IMR-90 (cell line): ENCODE measurements around the gene PPP2R5B. TPM values are rescaled to one million over a fixed set of nuclear protein-coding genes. Genes with fewer than 3 reads are reported as not detected.

Experiments used
- ATAC-seq: fragments of 200-7000 bp; cut with Tn5 transposase; 2 replicates; pipeline ENCODE4 v1.9.1; 2020; ENCODE audit warnings: low read depth, mild to moderate bottlenecking, moderate library complexity
- BruUV-seq: library from RNA; stranded (reverse); fragments of 400-500 nt; replicated peaks from 2 replicates; lab custom pipeline; 2021; lab: Mats Ljungman, UMichigan
- CTCF ChIA-PET: fragments of 300-600 bp; formaldehyde crosslinking; extraction: SDS; loops from one replicate; lab custom pipeline; 2021; ENCODE audit warnings: antibody characterized with exemption; lab: Yijun Ruan, JAX
- POLR2A ChIA-PET: fragments of 300-600 bp; sonication (Branson Sonifier 250); formaldehyde crosslinking; loops from one replicate; lab custom pipeline; 2022; ENCODE audit warnings: antibody characterized with exemption; ENCODE audit not compliant: unreplicated experiment; lab: Charles Lee
- DNase-seq: peaks from one replicate; pipeline ENCODE4 v3.0.0; 2013
- H2AFZ ChIP-seq: replicated peaks from 2 replicates; pipeline ENCODE3; 2013; ENCODE audit warnings: low read length, mild to moderate bottlenecking; ENCODE audit not compliant: poor library complexity
- H2AK5ac ChIP-seq: 2 replicates; pipeline ENCODE4 v1.6.1; 2013; ENCODE audit warnings: low read depth, low read length, inconsistent platforms
- H2AK9ac ChIP-seq: replicated peaks from 2 replicates; pipeline ENCODE3; 2013; ENCODE audit warnings: mild to moderate bottlenecking, low read depth, low read length, moderate library complexity; ENCODE audit not compliant: poor library complexity
- H2BK120ac ChIP-seq: 2 replicates; pipeline ENCODE4 v1.6.1; 2013; ENCODE audit warnings: low read depth, low read length, inconsistent platforms
- H2BK15ac ChIP-seq: 3 replicates; pipeline ENCODE4 v1.6.1; 2013; ENCODE audit warnings: low read depth, low read length, inconsistent platforms
- H2BK20ac ChIP-seq: 2 replicates; pipeline ENCODE4 v1.6.1; 2013; ENCODE audit warnings: low read depth, mild to moderate bottlenecking, inconsistent platforms, low read length, moderate library complexity
- H2BK5ac ChIP-seq: 2 replicates; pipeline ENCODE4 v1.6.1; 2013; ENCODE audit warnings: mild to moderate bottlenecking, low read depth, low read length, inconsistent platforms; ENCODE audit not compliant: poor library complexity, severe bottlenecking
- H3K14ac ChIP-seq: replicated peaks from 2 replicates; pipeline ENCODE4 v1.6.1; 2013; ENCODE audit warnings: low read depth, low read length, inconsistent platforms
- H3K18ac ChIP-seq: 2 replicates; pipeline ENCODE4 v1.6.1; 2013; ENCODE audit warnings: low read depth, low read length, control low read depth
- H3K23ac ChIP-seq: 2 replicates; pipeline ENCODE4 v1.6.1; 2013; ENCODE audit warnings: low read depth, low read length, inconsistent platforms
- H3K27ac ChIP-seq: 2 replicates; pipeline ENCODE4 v1.5.1; 2013; ENCODE audit warnings: mild to moderate bottlenecking, control low read depth, low read length; ENCODE audit not compliant: insufficient read depth
- H3K27me3 ChIP-seq: 2 replicates; pipeline ENCODE4 v1.6.1; 2013; ENCODE audit warnings: low read length; ENCODE audit not compliant: control insufficient read depth, insufficient read depth
- H3K36me3 ChIP-seq: 2 replicates; pipeline ENCODE4 v1.6.1; 2013; ENCODE audit warnings: low read length, mixed read lengths; ENCODE audit not compliant: control insufficient read depth, insufficient read depth
- H3K4ac ChIP-seq: 2 replicates; pipeline ENCODE4 v1.6.1; 2013; ENCODE audit warnings: low read depth, low read length, inconsistent platforms
- H3K4me1 ChIP-seq: 2 replicates; pipeline ENCODE4 v1.6.1; 2013; ENCODE audit warnings: low read length, mixed read lengths; ENCODE audit not compliant: control insufficient read depth, insufficient read depth
- H3K4me2 ChIP-seq: 2 replicates; pipeline ENCODE4 v1.6.1; 2013; ENCODE audit warnings: low read depth, mild to moderate bottlenecking, control low read depth, low read length, moderate library complexity
- H3K4me3 ChIP-seq: 2 replicates; pipeline ENCODE4 v1.5.1; 2013; ENCODE audit warnings: low read depth, mild to moderate bottlenecking, control low read depth, low read length, moderate library complexity; ENCODE audit not compliant: insufficient read depth
- H3K56ac ChIP-seq: 2 replicates; pipeline ENCODE4 v1.6.1; 2013; ENCODE audit warnings: low read length, inconsistent platforms; ENCODE audit not compliant: insufficient read depth; ENCODE audit errors: extremely low read depth
- H3K79me1 ChIP-seq, 2 experiments: 2 replicates each; pipeline ENCODE4 v1.6.1; 2013; ENCODE audit warnings: low read length in 2 of 2, inconsistent platforms in 1 of 2, low read depth in 1 of 2
- H3K9ac ChIP-seq: 2 replicates; pipeline ENCODE4 v1.6.1; 2013; ENCODE audit warnings: low read depth, low read length, control low read depth
- H3K9me1 ChIP-seq: 2 replicates; pipeline ENCODE4 v1.6.1; 2013; ENCODE audit warnings: low read length, inconsistent platforms; ENCODE audit not compliant: insufficient read depth
- H3K9me3 ChIP-seq: 2 replicates; pipeline ENCODE4 v1.6.1; 2013; ENCODE audit warnings: low read length; ENCODE audit not compliant: control insufficient read depth, insufficient read depth
- H4K20me1 ChIP-seq: 2 replicates; pipeline ENCODE4 v1.6.1; 2013; ENCODE audit warnings: low read length, inconsistent platforms; ENCODE audit not compliant: insufficient read depth
- H4K5ac ChIP-seq: 2 replicates; pipeline ENCODE4 v1.6.1; 2013; ENCODE audit warnings: mild to moderate bottlenecking, low read depth, low read length, control low read depth
- H4K8ac ChIP-seq, 2 experiments: 2 replicates each; pipeline ENCODE4 v1.6.1; 2013; ENCODE audit warnings: low read depth in 2 of 2, low read length in 2 of 2, control low read depth in 1 of 2, inconsistent platforms in 1 of 2
- H4K91ac ChIP-seq: 2 replicates; pipeline ENCODE4 v1.6.1; 2013; ENCODE audit warnings: low read depth, low read length, inconsistent platforms; ENCODE audit not compliant: insufficient read depth
- BHLHE40 ChIP-seq: fragments of 150-350 bp; IDR thresholded peaks from 2 replicates; pipeline ENCODE4 v1.6.1; 2016; ENCODE audit warnings: mild to moderate bottlenecking, low read depth, low read length
- CTCF ChIP-seq: conservative IDR thresholded peaks from 2 replicates; pipeline ENCODE4 v1.5.1; 2012; ENCODE audit warnings: mild to moderate bottlenecking, low read depth, low read length, improper control_type of control experiment
- ELK1 ChIP-seq: fragments of 150-350 bp; IDR thresholded peaks from 2 replicates; pipeline ENCODE4 v1.6.1; 2016; ENCODE audit warnings: low read depth, mild to moderate bottlenecking, low read length, moderate library complexity, borderline replicate concordance
- FOS ChIP-seq: fragments of 150-350 bp; IDR thresholded peaks from 2 replicates; pipeline ENCODE4 v1.6.1; 2016; ENCODE audit warnings: low read depth, low read length
- MAFK ChIP-seq: IDR thresholded peaks from 2 replicates; pipeline ENCODE4 v1.6.1; 2012; ENCODE audit warnings: low read depth, low read length, improper control_type of control experiment
- MAZ ChIP-seq: IDR thresholded peaks from 2 replicates; pipeline ENCODE4 v1.6.1; 2012; ENCODE audit warnings: low read depth, mild to moderate bottlenecking, low read length, improper control_type of control experiment, moderate library complexity, borderline replicate concordance
- MXI1 ChIP-seq: IDR thresholded peaks from 2 replicates; pipeline ENCODE4 v1.6.1; 2012; ENCODE audit warnings: low read depth, mild to moderate bottlenecking, low read length, moderate library complexity, borderline replicate concordance
- NFE2L2 ChIP-seq: fragments of 150-350 bp; IDR thresholded peaks from 2 replicates; pipeline ENCODE4 v1.6.1; 2016; ENCODE audit warnings: low read depth, mild to moderate bottlenecking, low read length
- POLR2A ChIP-seq: IDR thresholded peaks from 2 replicates; pipeline ENCODE4 v1.6.1; 2012; ENCODE audit warnings: mild to moderate bottlenecking, low read depth, low read length
- RCOR1 ChIP-seq: IDR thresholded peaks from 2 replicates; pipeline ENCODE4 v1.6.1; 2012; ENCODE audit warnings: mild to moderate bottlenecking, low read length, improper control_type of control experiment; ENCODE audit not compliant: insufficient replicate concordance
- RFX5 ChIP-seq: IDR thresholded peaks from 2 replicates; pipeline ENCODE4 v1.8.0; 2012; ENCODE audit warnings: low read depth, mild to moderate bottlenecking, low read length, moderate library complexity
- SMC3 ChIP-seq: fragments of 150-350 bp; IDR thresholded peaks from 2 replicates; pipeline ENCODE4 v1.6.1; 2016; ENCODE audit warnings: low read depth, mild to moderate bottlenecking, antibody characterized with exemption, low read length, moderate library complexity
- USF2 ChIP-seq: fragments of 150-350 bp; IDR thresholded peaks from 2 replicates; pipeline ENCODE4 v1.6.1; 2017; ENCODE audit warnings: mild to moderate bottlenecking, antibody characterized with exemption, low read length, low read depth
- WGBS, 2 experiments: methylation state at CpG; one replicate each; pipeline versions ENCODE4 v1.1.5 to v1.1.7; 2013; ENCODE audit warnings: missing lambda C conversion rate in 2 of 2; ENCODE audit not compliant: insufficient read length in 1 of 2; ENCODE audit errors: extremely low coverage in 2 of 2; 5-methylcytosine and 5-hydroxymethylcytosine counted together
- dilution Hi-C: fragments of 300-500 bp; cut with HindIII; formaldehyde crosslinking; loops from one replicate; pipeline ENCODE4 v1.14.3; 2018; ENCODE audit warnings: low sequenced_read_pairs; ENCODE audit not compliant: unreplicated experiment
- in situ Hi-C: fragments of 300-500 bp; cut with MboI; formaldehyde crosslinking; loops from 3 replicates; pipeline ENCODE4 v1.14.3; 2019; ENCODE audit warnings: low sequenced_read_pairs, inconsistent platforms, mixed read lengths
- intact Hi-C: fragments of 100-400 bp; cut with micrococcal nuclease; formaldehyde crosslinking; loops from 2 replicates; pipeline ENCODE4 v1.10.0; 2022
- polyA plus RNA-seq, 3 experiments: library from polyadenylated mRNA; depleted of rRNA; stranded (reverse); fragments of >200 nt; gene quantifications; 2 replicates each; pipeline ENCODE4 v1.2.3, GENCODE V29; 2012; ENCODE audit warnings: low replicate concordance in 1 of 3
- total RNA-seq: library from RNA; depleted of rRNA; stranded (reverse); fragments of >200 nt; gene quantifications from 2 replicates; pipeline ENCODE4 v1.2.3, GENCODE V29; 2012

PPP2R5B gene
- total and polyA plus RNA-seq, 2 of the 4 experiments (the other 2 are of a cell fraction), result 6.5 to 23.6 TPM

GRCh38 chr11:64915376-64915887 lies 9.1 kb upstream of the PPP2R5B start:
- Histone ChIP-seq H2AK5ac (no peak overlapping the region), H3K27ac (peak overlapping the region; percentile 69), H3K27me3 (no peaks in the 10 kb centered on the region), H2BK5ac (no peak overlapping the region), H2AFZ (no peak overlapping the region), H2BK120ac (no peak overlapping the region), H3K4me1 (peaks cover 7% of the 10 kb centered on the region), H3K14ac (no peak overlapping the region), H2BK15ac (no peak overlapping the region), H3K23ac (no peak overlapping the region), H3K79me1 (peaks cover 7 to 26% of the 10 kb centered on the region in 2 experiments), H3K4me2 (peak overlapping the region; percentile 80; the same call in 1 of the 2 replicates), H4K8ac (no peak overlapping the region), H3K9me3 (no peaks in the 10 kb centered on the region), H3K18ac (no peak overlapping the region), H3K36me3 (peaks cover 28% of the 10 kb centered on the region), H3K9me1 (no peaks in the 10 kb centered on the region), H4K5ac (no peak overlapping the region), H2AK9ac (peak overlapping the region; percentile 97), H3K56ac (no peak overlapping the region), H3K4ac (no peak overlapping the region), H3K4me3 (no peak overlapping the region), H2BK20ac (no peak overlapping the region), H3K9ac (no peak overlapping the region), H4K20me1 (no peaks in the 10 kb centered on the region; the same call in 1 of the 2 replicates), H4K91ac (no peak overlapping the region)
- in situ Hi-C loops, result no loop called here
- ATAC-seq, result no peak
- CTCF ChIA-PET, result no interaction called here
- no peak for DNase-seq
- dilution Hi-C loops, result no loop called here
- no TSS peak for BruUV-seq
- POLR2A ChIA-PET, result no interaction called here
- WGBS, 2 experiments, result no CpG with 5 or more reads among the region's 7 CpGs
- intact Hi-C loops, result loop anchor here (5.0 kb wide), 1 partner anchor 182 kb away; the partner anchor contains the start of gene VPS51
- TF ChIP-seq ELK1 (no peak), MAZ (no peak), FOS (no peak), USF2 (no peak), RFX5 (no peak), NFE2L2 (no peak), BHLHE40 (no peak), CTCF (no peak), POLR2A (no peak), MXI1 (no peak), MAFK (no peak), RCOR1 (no peak), SMC3 (no peak)
